H1 (cell line): ENCODE measurements around the gene TENT4A.

Experiments
- POLR2AphosphoS5 ChIP-seq: IDR thresholded peaks from 2 replicates; pipeline ENCODE4 v1.6.1; 2011; ENCODE audit warnings: low read depth, low read length
- RAD21 ChIP-seq, 2 experiments: IDR thresholded peaks in 1 of 2; conservative IDR thresholded peaks in 1 of 2; 2 replicates each; pipeline ENCODE4 v1.6.1; 2011; ENCODE audit warnings: low read depth in 2 of 2, low read length in 2 of 2, improper control_type of control experiment in 1 of 2, inconsistent platforms in 1 of 2, mild to moderate bottlenecking in 1 of 2, moderate library complexity in 1 of 2
- SUZ12 ChIP-seq: fragments of 200-600 bp; sonication (generic); IDR thresholded peaks from 2 replicates; pipeline ENCODE4 v1.6.1; 2012; ENCODE audit warnings: mild to moderate bottlenecking, inconsistent platforms, low read length, moderate library complexity, mixed read lengths
- TAF1 ChIP-seq: IDR thresholded peaks from 2 replicates; pipeline ENCODE4 v1.6.1; 2011; ENCODE audit warnings: mild to moderate bottlenecking, low read depth, low read length
- TF ChIP-seq, protein P1 (sequence below), 3 experiments: IDR thresholded peaks; 1 replicate in 2 of 3; 2 replicates in 1 of 3; pipeline versions ENCODE4 v1.5.1 to v1.6.1; 2011; ENCODE audit warnings: low read length in 3 of 3, mild to moderate bottlenecking in 3 of 3, inconsistent platforms in 2 of 3, low read depth in 1 of 3, moderate library complexity in 1 of 3; ENCODE audit not compliant: insufficient read depth in 1 of 3; ENCODE audit errors: control extremely low read depth in 1 of 3

DNA sequence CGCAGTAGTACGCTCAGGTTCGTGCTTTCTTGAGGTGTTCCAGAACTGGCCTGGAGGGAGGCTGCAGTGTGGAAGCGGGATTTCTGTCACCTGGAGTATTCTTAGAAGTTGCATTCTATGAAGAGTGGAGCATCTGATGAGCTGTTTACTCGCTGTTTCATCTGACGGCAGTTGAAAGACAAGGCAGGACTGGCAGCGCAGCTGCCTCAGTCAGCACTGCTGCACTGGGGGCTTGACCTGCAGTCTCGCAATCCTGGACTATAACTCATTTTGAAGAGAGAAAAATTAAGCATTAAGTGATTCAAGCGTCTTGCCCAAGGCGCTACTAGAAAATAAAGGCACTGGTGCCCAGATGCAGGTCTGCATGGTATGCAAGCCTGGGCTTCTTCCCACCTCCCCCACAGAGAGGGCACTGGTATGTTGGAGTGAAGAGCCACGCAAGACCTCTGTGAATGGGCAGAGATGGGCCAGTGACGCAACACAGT, 10.6 kb downstream of the TENT4A start:
- TF ChIP-seq, protein P1, sequence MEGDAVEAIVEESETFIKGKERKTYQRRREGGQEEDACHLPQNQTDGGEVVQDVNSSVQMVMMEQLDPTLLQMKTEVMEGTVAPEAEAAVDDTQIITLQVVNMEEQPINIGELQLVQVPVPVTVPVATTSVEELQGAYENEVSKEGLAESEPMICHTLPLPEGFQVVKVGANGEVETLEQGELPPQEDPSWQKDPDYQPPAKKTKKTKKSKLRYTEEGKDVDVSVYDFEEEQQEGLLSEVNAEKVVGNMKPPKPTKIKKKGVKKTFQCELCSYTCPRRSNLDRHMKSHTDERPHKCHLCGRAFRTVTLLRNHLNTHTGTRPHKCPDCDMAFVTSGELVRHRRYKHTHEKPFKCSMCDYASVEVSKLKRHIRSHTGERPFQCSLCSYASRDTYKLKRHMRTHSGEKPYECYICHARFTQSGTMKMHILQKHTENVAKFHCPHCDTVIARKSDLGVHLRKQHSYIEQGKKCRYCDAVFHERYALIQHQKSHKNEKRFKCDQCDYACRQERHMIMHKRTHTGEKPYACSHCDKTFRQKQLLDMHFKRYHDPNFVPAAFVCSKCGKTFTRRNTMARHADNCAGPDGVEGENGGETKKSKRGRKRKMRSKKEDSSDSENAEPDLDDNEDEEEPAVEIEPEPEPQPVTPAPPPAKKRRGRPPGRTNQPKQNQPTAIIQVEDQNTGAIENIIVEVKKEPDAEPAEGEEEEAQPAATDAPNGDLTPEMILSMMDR (IDR thresholded peaks at IDR 0.05; ENCODE audit: control extremely low read depth in 1 of 3, insufficient read depth in 1 of 3, low read depth in 1 of 3, low read length in 3 of 3) = no peak
- TF ChIP-seq RAD21 (IDR thresholded peaks at IDR 0.05 in 1 of 2, conservative IDR thresholded peaks at IDR 0.05 in 1 of 2; ENCODE audit: low read depth in 2 of 2, low read length in 2 of 2) (no peak), SUZ12 (no peak), POLR2AphosphoS5 (no peak), TAF1 (no peak)
